ENCODE data around the gene PRKCZ.

Gene PRKCZ

GRCh38 chr1:2049718-2050431, at the start of gene PRKCZ:
TSS of gene PRKCZ (plus strand) at chr1:2050411. CDS start at chr1:2050631, 220 bp downstream.
- DNase-seq: no peak

GRCh38 chr1:2000432-2000831, 49.8 kb upstream of the PRKCZ start:
- DNase-seq: no peak

- DNase-seq: no peak
Measured at GRCh38 chr1:2000850-2001249, 49.4 kb upstream of the PRKCZ start.

- DNase-seq: peak; percentile 7
Measured at GRCh38 chr1:2001773-2002411, 48.3 kb upstream of the PRKCZ start.

GRCh38 chr1:2003541-2004131, 46.6 kb upstream of the PRKCZ start, which contains the start of gene CFAP74:
TSS of gene CFAP74 (minus strand) at chr1:2003786. CDS start at chr1:1990956, 12,830 bp downstream.
- peak; percentile 74 for DNase-seq

GRCh38 chr1:2004856-2005255, 45.4 kb upstream of the PRKCZ start:
- no peak for DNase-seq

- no peak for DNase-seq
Measured at GRCh38 chr1:2009101-2010053, 40.8 kb upstream of the PRKCZ start.

GRCh38 chr1:2014181-2014580, 36.0 kb upstream of the PRKCZ start:
- no peak for DNase-seq

- no peak for DNase-seq
Measured at GRCh38 chr1:2014741-2015735, 35.2 kb upstream of the PRKCZ start.

GRCh38 chr1:2016123-2016522, 34.1 kb upstream of the PRKCZ start:
- no peak for DNase-seq

- DNase-seq: no peak
Measured at GRCh38 chr1:2018217-2019171, 31.7 kb upstream of the PRKCZ start.

- DNase-seq: no peak
Measured at GRCh38 chr1:2019172-2019543, 31.1 kb upstream of the PRKCZ start, which contains the start of gene GABRD. TSS of gene GABRD (plus strand) at chr1:2019345. CDS start at chr1:2019424, 79 bp downstream.

GRCh38 chr1:2019571-2020309, 30.5 kb upstream of the PRKCZ start:
- DNase-seq: no peak

GRCh38 chr1:2020310-2020655, 29.9 kb upstream of the PRKCZ start:
- no peak for DNase-seq

GRCh38 chr1:2021550-2021949, 28.7 kb upstream of the PRKCZ start:
- DNase-seq: no peak

- no peak for DNase-seq
Measured at GRCh38 chr1:2022063-2022770, 28.0 kb upstream of the PRKCZ start.

- DNase-seq: no peak
Measured at GRCh38 chr1:2023187-2023586, 27.0 kb upstream of the PRKCZ start.

GRCh38 chr1:2024451-2024850, 25.8 kb upstream of the PRKCZ start:
- DNase-seq: no peak

GRCh38 chr1:2024887-2025286, 25.3 kb upstream of the PRKCZ start:
- no peak for DNase-seq

All from OCI-M1 (cell line).